Right lobe of liver (tissue), 6 donors: ENCODE results near the gene NRXN3. TPM values are rescaled to one million over a fixed set of nuclear protein-coding genes. Genes with fewer than 3 reads are reported as not detected.

ENCODE experiments used
- ATAC-seq, 4 donors: fragments of 200-7000 bp; cut with Tn5 transposase; one replicate each; pipeline ENCODE4 v1.9.1; 2020; ENCODE audit warnings: mild to moderate bottlenecking in 4 of 4, moderate library complexity in 4 of 4
- DNase-seq, 3 donors: peaks; one replicate each; pipeline ENCODE4 v3.0.0-alpha.2; 2020
- H3K27ac ChIP-seq, 3 donors: fragments of 200-600 bp; one replicate each; pipeline ENCODE4 v1.8.0; 2022
- H3K27me3 ChIP-seq, 2 donors: fragments of 200-600 bp; one replicate each; pipeline ENCODE4 v1.8.0; 2022
- H3K36me3 ChIP-seq, 4 donors: fragments of 200-600 bp; sonication (generic) in 1 of 4; one replicate each; pipeline versions ENCODE4 v1.5.1 to v1.8.0; 2017 to 2022; ENCODE audit warnings: control low read depth in 1 of 4
- H3K4me1 ChIP-seq, 4 donors: fragments of 200-600 bp; sonication (generic) in 1 of 4; one replicate each; pipeline versions ENCODE4 v1.5.1 to v1.8.0; 2017 to 2022; ENCODE audit warnings: control low read depth in 1 of 4
- H3K4me3 ChIP-seq, 3 donors: fragments of 200-600 bp; one replicate each; pipeline ENCODE4 v1.8.0; 2022
- H3K9me3 ChIP-seq, 4 donors: fragments of 200-600 bp; sonication (generic) in 1 of 4; one replicate each; pipeline versions ENCODE4 v1.5.1 to v1.8.0; 2017 to 2022; ENCODE audit warnings: control low read depth in 1 of 4
- POLR2A ChIP-seq: fragments of 450-650 bp; IDR thresholded peaks from one replicate; pipeline ENCODE4 v1.6.1; 2017; ENCODE audit warnings: antibody characterized with exemption, mild to moderate bottlenecking
- whole genome bisulfite sequencing: methylation state at CpG from one replicate; pipeline ENCODE4 v1.1.6; 2018; ENCODE audit warnings: low coverage, low lambda C conversion rate; ENCODE audit not compliant: insufficient coverage; ENCODE audit errors: missing lambda C conversion rate; 5-methylcytosine and 5-hydroxymethylcytosine counted together
- intact Hi-C, 2 donors: fragments of 100-400 bp; cut with DNase I; formaldehyde crosslinking; loops; one replicate each; pipeline versions ENCODE4 v1.11.2 to v1.14.1; 2022
- total RNA-seq, 6 experiments: library from RNA; depleted of rRNA in 2 of 6; stranded (reverse); fragments of >200 nt in 2 of 6; fragmentation: NEBNext Ultra II Directional in 3 of 6; extraction: Animal tissue kit (Norgen Biotek cat#: 25700) in 3 of 6; gene quantifications; one replicate each; pipeline versions ENCODE4 v1.1.0 to v1.2.4, GENCODE V29; 2016 to 2023
- TF ChIP-seq, protein P1 (sequence below), 4 donors: fragments of 200-600 bp in 3 of 4; fragments of 450-650 bp in 1 of 4; IDR thresholded peaks; one replicate each; pipeline versions ENCODE4 v1.5.1 to v1.8.0; 2016 to 2022; ENCODE audit warnings: antibody characterized with exemption in 4 of 4, mild to moderate bottlenecking in 2 of 4
- donor health status: DM: no; HTN: yes; CAD: no.
- donor health status: DM: no; HTN: no; CAD: no.
- donor health status: DM: no; HTN: no; CAD: no.
- donor health status: DM: no; HTN: yes; CAD: no.
- donor health status: DM: no; HTN: yes; CAD: no.

Gene NRXN3
- total RNA-seq, 6 experiments from 2014 or later: 0.06 to 0.51 (median 0.23) TPM; not detected in 1

DNA sequence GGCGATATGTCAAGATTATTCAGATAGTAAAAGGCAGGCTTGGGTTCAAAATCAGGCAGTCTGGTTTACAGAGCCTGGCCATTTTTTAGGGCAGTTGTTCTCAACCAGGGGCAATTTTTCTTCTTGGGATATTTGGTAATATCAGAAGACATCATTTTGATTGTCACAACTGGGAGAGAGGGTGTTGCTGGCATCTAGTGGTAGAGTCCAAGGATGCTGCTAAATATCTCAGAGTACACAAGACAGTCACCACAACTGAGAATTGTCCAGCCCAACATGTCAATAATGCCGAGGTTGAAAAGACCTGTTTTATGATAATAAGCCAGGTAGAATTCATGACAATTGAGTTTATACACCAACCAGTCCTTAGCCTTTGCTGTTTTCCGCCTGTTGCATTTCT lies 733.9 kb downstream of the NRXN3 start:
- H3K27me3 ChIP-seq: no peaks in the 10 kb centered on the region
- H3K27ac ChIP-seq: no peak overlapping the region
- no peak for ATAC-seq
- H3K9me3 ChIP-seq: no peaks in the 10 kb centered on the region
- no peaks in the 10 kb centered on the region for H3K36me3 ChIP-seq
- TF ChIP-seq, protein P1, sequence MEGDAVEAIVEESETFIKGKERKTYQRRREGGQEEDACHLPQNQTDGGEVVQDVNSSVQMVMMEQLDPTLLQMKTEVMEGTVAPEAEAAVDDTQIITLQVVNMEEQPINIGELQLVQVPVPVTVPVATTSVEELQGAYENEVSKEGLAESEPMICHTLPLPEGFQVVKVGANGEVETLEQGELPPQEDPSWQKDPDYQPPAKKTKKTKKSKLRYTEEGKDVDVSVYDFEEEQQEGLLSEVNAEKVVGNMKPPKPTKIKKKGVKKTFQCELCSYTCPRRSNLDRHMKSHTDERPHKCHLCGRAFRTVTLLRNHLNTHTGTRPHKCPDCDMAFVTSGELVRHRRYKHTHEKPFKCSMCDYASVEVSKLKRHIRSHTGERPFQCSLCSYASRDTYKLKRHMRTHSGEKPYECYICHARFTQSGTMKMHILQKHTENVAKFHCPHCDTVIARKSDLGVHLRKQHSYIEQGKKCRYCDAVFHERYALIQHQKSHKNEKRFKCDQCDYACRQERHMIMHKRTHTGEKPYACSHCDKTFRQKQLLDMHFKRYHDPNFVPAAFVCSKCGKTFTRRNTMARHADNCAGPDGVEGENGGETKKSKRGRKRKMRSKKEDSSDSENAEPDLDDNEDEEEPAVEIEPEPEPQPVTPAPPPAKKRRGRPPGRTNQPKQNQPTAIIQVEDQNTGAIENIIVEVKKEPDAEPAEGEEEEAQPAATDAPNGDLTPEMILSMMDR (IDR thresholded peaks at IDR 0.05): no peak
- TF ChIP-seq POLR2A: no peak
- intact Hi-C loops: no loop called here
- DNase-seq: no peak
- 55% methylated on average over 3 of the region's 3 CpGs for WGBS
- H3K4me3 ChIP-seq: no peak overlapping the region
- no peaks in the 10 kb centered on the region for H3K4me1 ChIP-seq

DNA sequence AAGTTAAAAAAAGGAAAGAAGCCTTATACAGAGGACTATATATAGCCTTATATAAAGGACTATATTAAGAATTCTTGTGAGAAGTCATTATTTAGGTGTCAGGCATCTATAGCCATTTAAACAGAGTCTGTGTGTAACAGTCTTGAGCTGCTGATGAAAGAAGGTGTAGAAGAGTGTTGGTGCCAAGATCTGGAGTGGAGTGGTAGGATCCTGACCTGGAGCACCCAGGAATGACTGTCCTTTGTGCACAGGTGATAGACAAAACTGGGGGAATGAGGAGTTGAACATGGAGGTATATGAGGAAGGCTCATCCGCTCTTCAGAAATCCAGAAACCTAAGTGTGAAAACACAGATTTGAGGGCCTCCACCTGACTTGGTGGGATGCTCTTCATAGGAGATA lies 747.3 kb downstream of the NRXN3 start:
- no peaks in the 10 kb centered on the region for H3K36me3 ChIP-seq
- H3K27me3 ChIP-seq: no peaks in the 10 kb centered on the region
- no peak for DNase-seq
- no peak overlapping the region for H3K27ac ChIP-seq
- 100% methylated on average over 1 of the region's 1 CpG for WGBS
- TF ChIP-seq POLR2A: no peak
- TF ChIP-seq, protein P1 (IDR thresholded peaks at IDR 0.05): no peak
- no peak for ATAC-seq
- intact Hi-C loops: no loop called here
- H3K4me3 ChIP-seq: no peak overlapping the region
- H3K4me1 ChIP-seq: no peaks in the 10 kb centered on the region
- no peaks in the 10 kb centered on the region for H3K9me3 ChIP-seq

DNA sequence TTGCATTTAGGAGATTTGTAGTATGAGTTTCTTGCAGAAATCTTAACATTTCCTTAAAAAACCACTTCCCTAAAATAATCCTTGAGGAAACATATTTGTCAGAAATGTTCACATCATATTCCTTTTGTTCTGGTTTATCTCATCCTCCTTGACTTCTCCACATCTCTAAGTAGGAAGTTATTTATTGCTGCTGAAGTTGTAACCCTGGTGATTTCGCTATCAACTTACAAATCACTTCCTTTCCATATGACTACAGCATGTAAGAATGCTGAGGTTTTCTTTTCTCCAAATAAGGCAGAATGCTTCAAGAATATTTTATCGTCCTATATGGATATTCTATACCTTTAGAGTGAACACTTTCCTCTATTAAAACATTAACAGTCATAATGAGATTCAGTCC lies 751.7 kb downstream of the NRXN3 start:
- Histone ChIP-seq H3K4me3 (no peak overlapping the region), H3K4me1 (no peaks in the 10 kb centered on the region), H3K27me3 (no peaks in the 10 kb centered on the region), H3K9me3 (no peaks in the 10 kb centered on the region), H3K36me3 (no peaks in the 10 kb centered on the region), H3K27ac (no peak overlapping the region)
- WGBS: 23% methylated on average over 2 of the region's 2 CpGs
- ATAC-seq (no peak), DNase-seq (no peak)
- TF ChIP-seq, protein P1 (IDR thresholded peaks at IDR 0.05): no peak
- TF ChIP-seq POLR2A: no peak
- intact Hi-C loops: no loop called here

DNA sequence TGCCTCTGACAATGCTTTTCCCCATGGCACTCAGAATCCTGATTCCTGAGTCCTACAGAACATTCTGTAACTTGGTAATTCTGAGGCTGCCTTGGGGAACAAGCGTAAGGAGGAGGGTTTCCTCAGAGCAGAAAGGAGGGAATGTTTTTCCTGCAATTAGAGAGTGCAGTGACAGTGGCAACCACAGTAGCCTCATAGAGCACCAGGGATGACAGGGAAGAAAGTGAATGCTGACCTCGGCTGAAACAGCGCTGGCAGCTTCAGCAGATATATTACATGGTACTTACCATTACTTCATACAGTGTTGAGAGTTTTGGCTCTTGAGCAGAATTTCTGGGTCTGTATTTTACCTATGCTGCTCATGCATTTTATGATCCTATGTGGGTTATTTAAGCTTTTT lies 757.1 kb downstream of the NRXN3 start:
- no peaks in the 10 kb centered on the region for H3K36me3 ChIP-seq
- intact Hi-C loops: no loop called here
- no peaks in the 10 kb centered on the region for H3K27me3 ChIP-seq
- no peak overlapping the region for H3K27ac ChIP-seq
- no peaks in the 10 kb centered on the region for H3K9me3 ChIP-seq
- ATAC-seq: no peak
- H3K4me1 ChIP-seq: no peaks in the 10 kb centered on the region
- TF ChIP-seq, protein P1 (IDR thresholded peaks at IDR 0.05): no peak
- no peak for TF ChIP-seq POLR2A
- WGBS: 68% methylated on average over 2 of the region's 3 CpGs
- no peak for DNase-seq
- H3K4me3 ChIP-seq: no peak overlapping the region

DNA sequence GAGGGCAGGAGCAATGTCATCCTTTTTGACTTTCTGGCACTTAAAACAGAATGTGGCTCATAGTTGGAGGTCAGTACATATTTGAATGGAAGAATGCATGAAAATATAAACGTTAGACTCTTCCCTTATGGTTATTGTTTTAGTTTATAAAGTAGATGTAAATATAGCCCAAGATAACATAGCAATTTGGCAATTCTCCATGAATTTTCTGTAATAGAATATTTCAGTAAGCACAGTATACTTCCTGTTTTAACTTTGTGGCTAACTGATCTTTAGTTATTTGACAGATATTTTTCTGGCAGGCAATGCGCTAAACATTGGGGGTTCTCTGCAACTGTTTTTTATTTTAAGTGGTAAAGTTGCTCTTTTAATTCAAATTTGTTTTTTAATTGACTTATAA lies 763.0 kb downstream of the NRXN3 start:
- Histone ChIP-seq H3K4me1 (no peaks in the 10 kb centered on the region), H3K27ac (no peak overlapping the region), H3K9me3 (no peaks in the 10 kb centered on the region), H3K27me3 (no peaks in the 10 kb centered on the region), H3K4me3 (no peak overlapping the region), H3K36me3 (no peaks in the 10 kb centered on the region)
- WGBS: 13% methylated on average over 2 of the region's 2 CpGs
- no peak for TF ChIP-seq POLR2A
- TF ChIP-seq, protein P1 (IDR thresholded peaks at IDR 0.05): no peak
- ATAC-seq: no peak
- intact Hi-C loops: no loop called here
- no peak for DNase-seq
